Measurements from ENCODE around the gene PKP3. TPM values are rescaled to one million over a fixed set of nuclear protein-coding genes. Genes with fewer than 3 reads are reported as not detected.
"Not testable (repeated sequence)": the region's sequence is repeated elsewhere in the genome, so short reads cannot be mapped to it uniquely, and the experiment has no call there.

The PKP3 gene
- total RNA-seq, 1 donor from 2014 or later = 0.40 TPM

- no peak for DNase-seq (ENCODE audit: low read depth in 2 of 2)
These were observed 31.3 kb downstream of the PKP3 start for GRCh38 chr11:425301-425700.

- DNase-seq (ENCODE audit: low read depth in 2 of 2) = no peak
These were observed 32.8 kb downstream of the PKP3 start for GRCh38 chr11:426851-427250.

GRCh38 chr11:428295-428694 is 34.3 kb downstream of the PKP3 start:
- DNase-seq (ENCODE audit: low read depth in 2 of 2) = no peak

- no peak for DNase-seq (ENCODE audit: low read depth in 2 of 2)
These were observed 35.4 kb downstream of the PKP3 start for GRCh38 chr11:429391-429790.

GRCh38 chr11:429931-430456 is 36.0 kb downstream of the PKP3 start:
- DNase-seq (ENCODE audit: low read depth in 2 of 2) = no peak

- no peak for DNase-seq (ENCODE audit: low read depth in 2 of 2)
These were observed 37.9 kb downstream of the PKP3 start for GRCh38 chr11:431921-432320.

- DNase-seq (ENCODE audit: low read depth in 2 of 2) = no peak
These were observed 38.6 kb downstream of the PKP3 start for GRCh38 chr11:432501-433100.

GRCh38 chr11:433111-433510 is 39.1 kb downstream of the PKP3 start:
- DNase-seq (ENCODE audit: low read depth in 2 of 2) = no peak

- no peak for DNase-seq (ENCODE audit: low read depth in 2 of 2)
These were observed 39.6 kb downstream of the PKP3 start for GRCh38 chr11:433641-434040.

- no peak for DNase-seq (ENCODE audit: low read depth in 2 of 2)
These were observed 40.5 kb downstream of the PKP3 start for GRCh38 chr11:434496-434895.

GRCh38 chr11:434999-435740 is 41.2 kb downstream of the PKP3 start:
- DNase-seq (ENCODE audit: low read depth in 2 of 2) = not testable (repeated sequence)

GRCh38 chr11:437228-437870 is 43.3 kb downstream of the PKP3 start:
- no peak for DNase-seq (ENCODE audit: low read depth in 2 of 2)

- DNase-seq (ENCODE audit: low read depth in 2 of 2) = no peak
These were observed 44.3 kb downstream of the PKP3 start for GRCh38 chr11:438101-438844.

- DNase-seq (ENCODE audit: low read depth in 2 of 2) = no peak
These were observed 45.5 kb downstream of the PKP3 start for GRCh38 chr11:439315-440064.

GRCh38 chr11:440065-441042 is 46.3 kb downstream of the PKP3 start:
- peak; percentile 42 to 49 for DNase-seq (ENCODE audit: low read depth in 2 of 2)

- DNase-seq (ENCODE audit: low read depth in 2 of 2) = no peak
These were observed 47.0 kb downstream of the PKP3 start for GRCh38 chr11:441043-441417.

- peak in 1 of 2 donors; percentile 27 for DNase-seq (ENCODE audit: low read depth in 2 of 2)
These were observed 47.6 kb downstream of the PKP3 start, which contains the start of gene ANO9 for GRCh38 chr11:441418-442274. Gene ANO9, minus strand, starts transcription at chr11:442011. Its CDS starts 85 bp downstream, at chr11:441926.

GRCh38 chr11:442611-443081 is 48.6 kb downstream of the PKP3 start:
- no peak for DNase-seq (ENCODE audit: low read depth in 2 of 2)

Data from lung microvascular endothelial cell (primary cell).